HG02759 (cell line): ENCODE results near the gene PHOSPHO1.

Experiments
- ATAC-seq: cut with Tn5 transposase; IDR thresholded peaks from one replicate; pipeline ENCODE4 v1.9.1; 2021; ENCODE audit warnings: mild to moderate bottlenecking, moderate library complexity; ENCODE audit not compliant: unreplicated experiment

Gene PHOSPHO1

GRCh38 chr17:49219987-49220386 lies 10.6 kb downstream of the PHOSPHO1 start:
- ATAC-seq, result no peak

DNA sequence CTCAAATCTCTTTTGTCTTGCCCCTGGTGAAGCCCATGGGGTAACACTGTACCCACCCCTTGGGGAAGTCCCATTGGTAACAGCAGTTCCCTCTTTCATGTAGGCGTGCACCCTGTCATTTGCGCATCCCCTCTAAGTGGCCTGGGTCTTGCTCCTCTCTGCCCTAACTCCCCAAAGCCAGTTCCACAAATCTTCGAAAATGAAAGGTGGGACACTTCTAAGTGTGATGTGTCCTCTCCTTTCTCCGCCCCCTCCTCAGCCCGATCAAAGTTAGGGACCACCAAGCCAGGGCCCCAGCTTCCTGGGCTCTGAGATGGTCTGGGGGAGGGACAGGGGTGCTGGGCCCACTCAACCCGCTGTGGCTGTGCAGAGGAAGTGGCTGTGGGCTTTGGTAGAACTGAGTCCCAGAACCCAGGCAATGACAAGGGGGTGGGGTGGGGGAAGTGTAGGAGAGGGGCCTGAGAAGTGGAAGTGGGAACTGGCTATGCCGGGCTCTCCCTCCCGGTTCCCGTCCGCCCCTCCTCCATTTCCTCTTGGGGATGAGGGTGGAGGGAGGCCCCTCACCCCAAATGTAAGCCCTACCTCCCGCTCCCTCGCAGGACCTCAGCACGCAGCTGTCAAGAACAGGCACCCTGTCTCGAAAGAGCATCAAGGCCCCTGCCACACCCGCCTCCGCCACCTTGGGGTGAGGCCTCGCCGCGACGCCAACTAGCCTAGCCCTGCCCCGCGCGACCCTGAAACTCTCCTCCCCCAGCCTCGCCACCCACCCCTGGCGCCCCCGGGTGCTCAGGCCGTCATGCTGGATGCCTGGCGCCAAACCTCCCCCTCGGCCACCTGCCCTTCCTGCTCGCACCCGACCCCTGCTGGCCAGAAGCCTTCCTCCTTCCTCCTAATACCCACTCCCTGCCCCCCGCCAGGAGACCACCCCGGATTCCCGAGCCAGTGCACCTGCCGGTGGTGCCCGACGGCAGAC lies 11.4 kb downstream of the PHOSPHO1 start:
- ATAC-seq, result no peak

- peak; percentile 56 for ATAC-seq
Observed at GRCh38 chr17:49217651-49218413, 12.8 kb downstream of the PHOSPHO1 start.

DNA sequence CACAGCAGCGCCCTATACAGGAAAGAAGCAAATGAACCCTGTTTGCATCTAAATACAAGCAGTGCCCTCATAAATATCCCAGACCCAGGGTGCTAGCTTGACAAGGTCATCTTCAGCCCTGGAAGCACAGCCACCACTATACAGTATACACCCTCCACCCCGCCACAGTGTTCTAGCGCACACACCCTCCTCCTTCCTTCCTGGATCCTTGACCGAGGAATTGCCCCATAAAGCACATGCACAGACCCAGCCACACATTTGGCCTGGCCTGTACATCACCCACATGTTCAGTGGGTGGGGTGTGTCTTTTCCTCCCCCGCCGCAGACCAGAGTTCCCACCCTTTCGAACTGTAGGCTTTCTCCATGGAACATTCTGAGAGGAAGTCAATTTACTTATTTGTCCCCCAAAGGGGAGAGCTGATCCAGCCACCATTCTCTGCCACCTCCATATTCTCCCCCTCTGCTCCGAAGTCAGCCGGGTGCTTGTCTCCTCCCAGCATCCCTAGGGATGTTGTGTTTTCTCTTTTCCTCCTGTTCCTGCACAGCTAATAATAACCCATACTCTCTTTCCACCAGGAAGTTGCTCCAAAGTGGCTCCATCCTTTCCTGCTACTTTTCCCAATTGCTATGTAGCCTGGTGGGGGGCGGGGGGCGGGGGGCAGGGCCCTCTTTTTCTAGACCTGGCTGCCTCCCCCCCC lies 13.5 kb downstream of the PHOSPHO1 start:
- no peak for ATAC-seq

GRCh38 chr17:49216482-49216881 lies 14.1 kb downstream of the PHOSPHO1 start:
- ATAC-seq, result no peak

- no peak for ATAC-seq
Observed at GRCh38 chr17:49214676-49215360, 15.8 kb downstream of the PHOSPHO1 start.

DNA sequence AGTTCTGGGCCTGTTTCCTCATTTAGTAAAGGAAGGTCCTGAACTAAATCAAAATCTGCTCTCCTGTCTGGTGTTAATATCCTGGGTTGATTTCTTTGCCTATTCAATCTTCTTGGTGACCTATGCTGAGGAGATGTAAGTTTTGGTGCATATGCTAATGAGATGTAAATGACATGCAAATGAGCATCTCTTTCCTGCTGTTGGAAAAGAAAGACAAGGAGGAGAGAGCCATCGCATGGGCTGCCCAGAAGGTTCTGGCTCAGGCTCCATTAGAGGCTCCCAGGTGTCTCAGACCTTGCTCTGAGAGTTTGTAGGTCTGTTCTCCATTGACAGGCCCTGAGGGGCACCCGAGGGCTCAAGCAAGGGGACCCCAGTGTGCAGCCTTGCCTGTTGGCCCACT lies 16.7 kb downstream of the PHOSPHO1 start:
- ATAC-seq, result no peak

GRCh38 chr17:49213399-49213798 lies 17.2 kb downstream of the PHOSPHO1 start:
- ATAC-seq, result no peak

DNA sequence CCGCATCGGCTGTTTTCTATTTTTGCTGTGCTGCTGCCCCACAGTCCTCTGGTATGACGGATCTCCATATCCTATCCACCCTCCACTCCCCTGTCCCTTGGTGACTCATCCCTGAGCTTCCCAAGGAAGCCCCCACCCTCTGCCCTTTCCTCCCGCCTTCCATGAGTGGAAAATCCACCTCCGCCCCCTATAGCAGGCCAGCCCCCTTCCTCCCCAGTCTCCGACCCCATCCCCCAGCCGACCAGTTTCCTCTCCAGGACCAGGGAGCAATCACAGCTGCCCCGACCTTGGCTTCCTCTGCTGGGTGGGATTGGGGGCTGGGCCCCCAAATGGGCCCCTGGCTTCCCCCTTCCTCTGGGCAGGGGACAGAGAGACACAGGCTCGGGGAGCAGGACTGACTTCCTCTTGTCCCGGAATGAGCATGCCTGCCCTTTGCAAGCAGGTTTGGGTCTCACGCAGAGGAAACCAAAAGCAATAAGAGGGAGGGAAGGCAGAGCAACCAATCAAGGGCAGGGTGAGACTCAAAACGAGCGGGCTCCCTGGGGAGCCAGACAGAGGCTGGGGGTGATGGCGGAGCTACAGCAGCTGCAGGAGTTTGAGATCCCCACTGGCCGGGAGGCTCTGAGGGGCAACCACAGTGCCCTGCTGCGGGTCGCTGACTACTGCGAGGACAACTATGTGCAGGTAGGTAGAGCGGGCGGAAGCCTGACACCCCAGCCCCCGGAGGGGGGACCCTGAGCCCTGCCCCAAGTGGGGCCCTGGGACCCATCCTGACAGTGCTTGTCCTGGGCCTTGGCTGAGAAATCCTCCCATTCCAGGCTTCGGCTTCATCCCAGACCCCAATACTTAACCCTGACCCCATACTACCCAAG lies 20.2 kb downstream of the PHOSPHO1 start, which contains the start of the genes ABI3 and GNGT2:
TSS of gene ABI3 (plus strand) at position 550 of the 872 bp plus-strand sequence. CDS start at position 568, 18 bp downstream.
TSS of gene GNGT2 (minus strand) at position 417 of the 872 bp plus-strand sequence. CDS start 3,152 bp downstream, outside the sequence.
- peak; percentile 85 for ATAC-seq

DNA sequence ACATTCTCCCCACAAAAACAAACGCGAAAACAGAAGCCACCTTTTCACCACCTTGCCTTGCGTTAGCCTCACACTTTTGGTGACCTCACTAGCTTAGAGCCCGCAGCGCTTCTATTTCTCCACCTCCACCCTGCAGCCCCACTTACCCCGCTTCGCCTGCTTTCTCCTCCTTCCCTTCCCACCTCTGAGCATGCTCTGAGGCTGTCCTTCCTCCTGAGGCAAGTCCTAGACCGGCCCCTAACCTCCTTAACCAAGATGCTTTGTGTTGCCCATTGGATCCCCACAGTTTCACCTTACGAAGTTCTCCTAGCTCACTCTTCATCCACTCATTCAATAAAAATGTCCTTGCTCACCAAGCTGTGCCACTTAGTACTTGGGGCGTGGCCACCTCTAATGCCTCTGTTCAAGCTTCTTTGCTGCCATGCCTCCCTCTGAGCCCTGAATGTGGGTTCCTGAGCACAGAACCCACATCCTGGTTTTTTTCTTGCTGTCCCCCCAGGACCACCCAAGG lies 21.5 kb downstream of the PHOSPHO1 start:
- no peak for ATAC-seq

DNA sequence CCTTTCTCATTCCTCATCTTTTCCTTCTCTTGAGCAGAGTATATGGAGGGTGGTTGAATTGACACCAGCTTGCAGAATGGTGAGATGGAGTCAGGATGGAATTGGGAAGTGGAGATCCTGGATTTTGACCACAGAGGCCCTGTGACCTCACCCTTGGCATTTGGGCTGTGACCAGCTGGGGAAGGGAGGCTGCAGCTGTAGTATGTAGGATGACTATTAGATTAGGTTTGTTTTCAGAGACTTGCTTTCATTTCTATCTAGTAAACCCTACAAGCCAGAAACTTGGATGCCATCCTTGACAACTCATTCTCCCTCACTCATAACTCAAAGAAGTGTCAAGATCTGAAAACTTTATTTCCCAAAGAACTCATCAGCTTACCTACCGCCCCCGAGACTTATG lies 26.1 kb downstream of the PHOSPHO1 start:
- no peak for ATAC-seq

GRCh38 chr17:49203796-49204195 lies 26.8 kb downstream of the PHOSPHO1 start:
- no peak for ATAC-seq

GRCh38 chr17:49201481-49201927 lies 29.1 kb downstream of the PHOSPHO1 start:
- ATAC-seq, result no peak

- no peak for ATAC-seq
Observed at GRCh38 chr17:49200423-49201083, 30.0 kb downstream of the PHOSPHO1 start.

DNA sequence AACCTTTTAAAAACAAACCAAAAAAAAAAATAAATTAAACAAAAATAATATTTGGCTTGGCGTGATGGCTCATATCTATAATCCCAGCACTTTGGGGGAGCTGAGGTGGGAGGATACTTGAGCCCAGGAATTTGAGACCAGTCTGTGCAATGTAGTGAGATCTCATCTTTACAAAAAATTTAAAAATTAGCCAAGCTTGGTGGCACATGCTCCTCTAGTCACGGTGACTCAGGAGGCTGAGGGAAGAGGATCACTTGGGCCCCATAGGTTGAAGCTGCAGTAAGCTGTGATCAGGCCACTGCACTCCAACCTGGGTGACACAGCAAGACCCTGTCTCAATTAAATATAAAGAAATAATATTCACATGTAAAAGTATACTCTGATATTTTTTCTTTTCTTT lies 32.4 kb downstream of the PHOSPHO1 start:
- no peak for ATAC-seq

DNA sequence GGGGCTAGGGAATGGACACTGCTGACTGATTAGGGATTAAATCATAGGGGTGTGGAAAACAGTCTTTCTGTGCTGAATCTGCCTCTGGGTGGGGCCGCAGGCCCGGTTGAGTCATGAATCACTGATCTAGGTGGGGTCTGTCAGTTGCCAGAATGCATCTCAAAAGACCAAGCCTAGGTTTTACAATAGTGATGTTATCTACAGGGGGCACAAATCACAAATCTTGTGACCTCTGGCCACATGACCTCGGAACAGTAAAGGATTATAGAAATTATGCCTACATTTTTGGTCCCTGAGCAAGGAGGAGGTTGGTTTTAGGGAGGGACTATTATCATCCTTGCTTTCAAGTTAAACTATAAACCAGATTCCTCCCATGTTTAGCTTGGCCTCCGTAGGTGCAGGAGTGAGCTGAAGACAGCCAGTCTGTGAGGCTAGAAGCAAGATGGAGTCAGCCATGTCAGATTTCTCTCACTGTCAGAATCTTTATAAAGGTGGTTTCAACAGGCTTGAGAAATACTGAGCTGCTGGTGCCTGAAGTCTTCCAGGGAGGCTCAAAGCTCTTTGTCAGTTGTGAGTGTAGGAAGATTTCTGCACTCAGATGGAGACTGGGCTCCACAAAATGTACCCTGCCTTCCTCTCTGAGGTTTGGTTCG lies 33.1 kb downstream of the PHOSPHO1 start:
- ATAC-seq, result no peak

GRCh38 chr17:49196520-49196919 lies 34.1 kb downstream of the PHOSPHO1 start:
- no peak for ATAC-seq

GRCh38 chr17:49195751-49196150 lies 34.8 kb downstream of the PHOSPHO1 start:
- no peak for ATAC-seq
